ENCODE results near the gene FGFR3.

FGFR3 gene

GRCh38 chr4:1756893-1757779 lies 36.0 kb upstream of the FGFR3 start:
- no peak for DNase-seq

- no peak for DNase-seq
Observed at GRCh38 chr4:1757836-1758235, 35.3 kb upstream of the FGFR3 start.

DNA sequence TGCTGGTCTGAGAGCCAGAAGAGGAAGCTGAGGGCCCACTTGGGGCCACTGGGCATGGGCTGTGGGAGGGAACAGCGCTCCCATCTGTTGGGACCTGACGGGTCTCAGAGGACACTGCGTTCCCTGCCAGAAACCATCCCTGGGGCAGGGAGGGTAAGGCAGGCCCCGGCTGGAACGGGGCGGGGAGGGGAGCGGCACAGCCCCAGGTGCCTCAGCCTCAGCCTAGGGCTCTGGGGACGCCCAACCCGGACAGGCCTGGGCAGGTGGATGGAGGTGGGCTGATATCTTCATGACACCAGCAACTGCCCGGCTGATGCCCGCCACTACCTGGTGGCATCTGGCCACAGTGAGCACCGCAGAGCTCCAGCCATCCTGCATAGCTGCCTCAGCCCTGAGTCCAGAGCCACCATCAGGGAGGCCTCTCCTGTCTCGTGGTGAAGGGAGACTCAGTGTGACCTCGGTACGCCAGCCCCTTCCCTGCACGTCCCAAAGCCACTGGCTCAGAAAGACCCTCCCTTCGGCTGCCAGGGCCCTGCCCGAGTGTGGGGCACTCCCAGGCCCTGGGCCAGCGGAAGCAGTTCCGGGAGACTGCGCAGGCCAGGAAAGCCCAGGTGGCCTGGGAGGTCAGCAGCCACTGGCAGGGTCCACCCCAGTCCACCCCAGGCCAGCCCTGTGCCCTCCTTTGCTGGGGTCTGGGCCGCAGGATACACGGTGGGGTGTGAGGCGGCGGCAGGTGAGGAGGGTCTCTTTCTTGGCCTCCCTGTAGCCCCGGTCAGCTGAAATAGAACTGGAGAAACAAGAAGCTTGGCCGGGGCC lies 34.6 kb upstream of the FGFR3 start:
- no peak for DNase-seq

- no peak for DNase-seq
Observed at GRCh38 chr4:1759170-1759817, 33.8 kb upstream of the FGFR3 start.

DNA sequence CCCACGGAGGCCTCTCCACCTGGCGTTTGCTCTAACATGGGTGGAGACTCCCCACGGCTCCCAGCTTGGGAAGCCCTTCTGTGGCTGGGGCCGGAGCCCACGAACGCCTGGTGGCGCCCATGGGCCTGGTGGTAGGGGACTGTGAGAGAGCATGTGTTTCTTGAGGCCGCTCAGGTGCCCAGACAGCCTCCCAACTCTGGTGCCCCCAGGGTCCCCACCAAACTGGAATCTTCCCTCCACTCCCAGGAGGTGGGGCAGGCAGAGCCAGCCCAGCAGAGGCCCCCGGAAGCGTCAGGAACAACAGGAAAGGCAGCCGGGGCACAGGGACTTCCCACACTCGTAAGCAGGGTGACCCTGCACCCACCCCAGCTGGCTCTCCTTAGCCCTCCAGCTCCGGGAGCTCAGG lies 33.3 kb upstream of the FGFR3 start:
- DNase-seq: no peak

GRCh38 chr4:1760521-1761071 lies 32.5 kb upstream of the FGFR3 start:
- DNase-seq: no peak

- no peak for DNase-seq
Observed at GRCh38 chr4:1761130-1761689, 31.9 kb upstream of the FGFR3 start.

- DNase-seq: no peak
Observed at GRCh38 chr4:1762264-1763010, 30.7 kb upstream of the FGFR3 start.

- no peak for DNase-seq
Observed at GRCh38 chr4:1763070-1763549, 30.0 kb upstream of the FGFR3 start.

DNA sequence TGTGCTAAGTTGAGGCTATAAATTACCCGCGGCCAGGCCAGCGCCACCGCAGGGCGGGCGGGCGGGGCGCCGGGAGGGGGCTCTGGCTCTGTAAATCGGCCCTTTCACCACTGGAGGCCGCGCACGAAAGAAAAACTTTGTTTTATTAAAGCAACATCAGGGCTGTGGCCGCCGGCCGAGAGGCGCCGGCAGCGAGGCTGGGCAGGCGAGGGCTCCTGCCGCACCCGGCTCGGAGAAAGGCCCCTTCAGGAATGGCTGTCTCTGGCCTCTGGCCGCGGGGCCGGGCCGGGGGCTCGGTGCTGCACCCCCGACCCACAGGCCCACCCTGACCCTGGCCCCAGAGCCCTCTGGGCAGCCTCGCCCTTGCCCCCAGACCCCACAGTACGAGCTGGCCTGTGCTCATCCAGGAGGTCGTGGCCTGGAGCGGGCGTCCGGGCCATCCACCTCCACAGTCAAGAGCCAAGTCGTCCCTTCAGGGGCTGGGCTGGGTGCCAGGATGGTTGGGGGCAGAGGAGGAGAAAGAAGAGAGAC lies 29.5 kb upstream of the FGFR3 start:
- no peak for DNase-seq

GRCh38 chr4:1764670-1765069 lies 28.4 kb upstream of the FGFR3 start:
- DNase-seq: no peak

DNA sequence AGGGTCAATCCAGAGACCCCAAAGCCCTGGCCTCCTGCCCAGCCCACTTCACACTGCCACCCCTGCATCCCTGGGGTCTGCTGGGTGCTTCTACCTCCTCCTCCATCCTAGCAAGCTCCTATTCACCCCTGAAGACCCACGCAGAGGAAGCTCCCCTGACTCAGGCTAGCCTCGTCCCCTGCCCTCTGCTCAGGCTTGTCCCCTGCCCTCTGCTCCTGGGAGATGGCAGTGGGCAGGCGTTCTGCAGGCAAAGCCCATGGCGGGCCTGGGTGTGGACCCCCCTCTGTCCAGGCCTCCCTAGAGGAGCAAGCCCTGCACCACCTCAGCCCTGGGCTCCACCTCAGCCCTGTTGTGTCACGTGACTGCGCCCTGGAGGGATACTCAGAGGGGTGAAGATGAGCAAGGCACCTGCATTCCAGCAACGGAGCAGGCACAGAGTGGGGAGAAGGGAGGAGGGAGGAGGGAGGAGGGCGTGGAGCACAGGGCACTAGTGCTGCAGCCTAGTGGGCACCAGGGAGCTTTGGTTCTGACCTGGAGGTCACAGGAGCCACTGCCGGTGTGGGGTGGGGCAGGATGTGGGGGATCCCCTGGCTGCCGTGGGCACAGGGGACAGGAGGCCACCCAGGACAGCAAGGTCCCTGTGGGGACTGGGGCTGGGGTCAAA lies 27.6 kb upstream of the FGFR3 start:
- DNase-seq: no peak

GRCh38 chr4:1766106-1767060 lies 26.7 kb upstream of the FGFR3 start:
- DNase-seq: no peak

- no peak for DNase-seq
Observed at GRCh38 chr4:1767061-1767769, 25.9 kb upstream of the FGFR3 start.

GRCh38 chr4:1767770-1768366 lies 25.2 kb upstream of the FGFR3 start:
- peak; percentile 12 for DNase-seq

DNA sequence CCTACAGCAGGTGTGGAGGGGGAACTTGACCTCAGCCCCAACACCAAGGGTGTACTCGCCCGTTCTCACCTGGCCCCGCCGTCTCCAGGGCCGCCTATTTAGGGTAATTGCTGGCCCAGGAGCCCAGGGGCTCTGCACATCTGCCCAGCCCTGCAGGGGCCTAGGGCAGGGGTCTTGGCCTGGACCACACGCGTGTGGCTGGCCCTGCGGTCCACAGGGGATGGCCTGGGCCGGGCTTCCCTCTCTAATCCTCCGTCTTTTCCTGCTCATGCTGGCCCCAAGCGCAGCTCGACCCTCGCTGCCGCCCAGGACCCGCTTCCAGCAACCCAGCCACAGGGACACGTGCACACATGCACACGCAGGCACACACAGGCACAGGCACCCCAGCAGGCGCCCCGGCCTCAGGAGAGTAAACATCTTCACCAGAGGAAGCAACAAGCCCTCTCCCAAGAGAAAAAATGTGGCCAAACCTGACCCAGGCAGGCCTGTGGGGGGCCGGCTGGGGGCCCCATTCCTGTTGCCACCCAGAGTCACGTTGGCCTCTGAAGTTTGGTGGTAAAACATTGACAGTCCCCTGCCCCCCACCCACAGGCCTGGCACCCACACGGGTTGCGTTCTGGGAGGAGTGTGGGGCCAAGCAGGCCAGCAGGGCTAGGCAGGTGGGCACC lies 24.6 kb upstream of the FGFR3 start:
- DNase-seq: no peak

GRCh38 chr4:1769692-1770091 lies 23.4 kb upstream of the FGFR3 start:
- DNase-seq: no peak

GRCh38 chr4:1770245-1770644 lies 22.8 kb upstream of the FGFR3 start:
- no peak for DNase-seq
